ENCODE measurements around the gene FLYWCH2. TPM values are rescaled to one million over a fixed set of nuclear protein-coding genes. Genes with fewer than 3 reads are reported as not detected.

FLYWCH2 gene
- total and polyA plus RNA-seq, 2 of the 8 experiments (the other 6 are each of a cell fraction or from before 2014, with no cell fraction given) = 16.4 to 30.7 TPM

- TF ChIP-seq SRF (IDR thresholded peaks at IDR 0.05; ENCODE audit: low read depth, low read length) (no peak), GTF2F1 (IDR thresholded peaks at IDR 0.05; ENCODE audit: borderline replicate concordance, low read depth, low read length) (no peak), FOSL1 (IDR thresholded peaks at IDR 0.05; ENCODE audit: insufficient read depth, low read depth, low read length) (no peak), TEAD4 (IDR thresholded peaks at IDR 0.05; ENCODE audit: low read depth, low read length) (no peak), SIRT6 (IDR thresholded peaks at IDR 0.05; ENCODE audit: low read length) (no peak), YY1 (IDR thresholded peaks at IDR 0.05; ENCODE audit: low read depth, low read length) (no peak)
Measured at GRCh38 chr16:2946649-2947048, 63.6 kb downstream of the FLYWCH2 start (continued).

Other genes starting within 250 kb of the FLYWCH2 start
- 24.8 and 26.6 TPM in 2 replicates for gene KCTD5, start 200.7 kb upstream of the FLYWCH2 start, total RNA-seq (2021; fragmentation: NEBNext Ultra II Directional; extraction: Animal tissue kit (Norgen Biotek cat#: 25700))
- 31.8 and 46.8 TPM in 2 replicates for gene KCTD5, start 200.7 kb upstream of the FLYWCH2 start, polyA plus RNA-seq (2011; rRNA removed)
- 1.3 and 2.2 TPM in 2 replicates for gene PRSS27, start 163.0 kb upstream of the FLYWCH2 start, total RNA-seq (2021; fragmentation: NEBNext Ultra II Directional; extraction: Animal tissue kit (Norgen Biotek cat#: 25700))
- 7.5 and 10.5 TPM in 2 replicates for gene PRSS27, start 163.0 kb upstream of the FLYWCH2 start, polyA plus RNA-seq (2011; rRNA removed)
- 563 and 579 TPM in 2 replicates for gene SRRM2, start 130.6 kb upstream of the FLYWCH2 start, total RNA-seq (2021; fragmentation: NEBNext Ultra II Directional; extraction: Animal tissue kit (Norgen Biotek cat#: 25700))
- gene SRRM2, start 130.6 kb upstream of the FLYWCH2 start, polyA plus RNA-seq (2011; rRNA removed) = 300 and 654 TPM in 2 replicates
- gene ELOB, start 105.9 kb upstream of the FLYWCH2 start, total RNA-seq (2021; fragmentation: NEBNext Ultra II Directional; extraction: Animal tissue kit (Norgen Biotek cat#: 25700)) = 237 and 248 TPM in 2 replicates
- gene ELOB, start 105.9 kb upstream of the FLYWCH2 start, polyA plus RNA-seq (2011; rRNA removed) = 1,357 and 1,702 TPM in 2 replicates
- gene PRSS33, start 95.7 kb upstream of the FLYWCH2 start, total RNA-seq (2021; fragmentation: NEBNext Ultra II Directional; extraction: Animal tissue kit (Norgen Biotek cat#: 25700)) = not detected in 2 replicates
- 0.09 and 0.17 TPM in 2 replicates for gene PRSS33, start 95.7 kb upstream of the FLYWCH2 start, polyA plus RNA-seq (2011; rRNA removed)
- not detected in 2 replicates for gene PRSS41, start 84.7 kb upstream of the FLYWCH2 start, total RNA-seq (2021; fragmentation: NEBNext Ultra II Directional; extraction: Animal tissue kit (Norgen Biotek cat#: 25700))
- gene PRSS41, start 84.7 kb upstream of the FLYWCH2 start, polyA plus RNA-seq (2011; rRNA removed) = not detected in 2 replicates
- gene PRSS21, start 66.0 kb upstream of the FLYWCH2 start, total RNA-seq (2021; fragmentation: NEBNext Ultra II Directional; extraction: Animal tissue kit (Norgen Biotek cat#: 25700)) = 1.0 and 2.7 TPM in 2 replicates
- gene PRSS21, start 66.0 kb upstream of the FLYWCH2 start, polyA plus RNA-seq (2011; rRNA removed) = 0.76 and 1.4 TPM in 2 replicates
- not detected in 2 replicates for gene ZG16B, start 52.9 kb upstream of the FLYWCH2 start, total RNA-seq (2021; fragmentation: NEBNext Ultra II Directional; extraction: Animal tissue kit (Norgen Biotek cat#: 25700))
- 0.11 TPM in 1 of 2 replicates, not detected in the other for gene ZG16B, start 52.9 kb upstream of the FLYWCH2 start, polyA plus RNA-seq (2011; rRNA removed)
- 2.7 and 4.4 TPM in 2 replicates for gene PRSS22, start 25.0 kb upstream of the FLYWCH2 start, total RNA-seq (2021; fragmentation: NEBNext Ultra II Directional; extraction: Animal tissue kit (Norgen Biotek cat#: 25700))
- gene PRSS22, start 25.0 kb upstream of the FLYWCH2 start, polyA plus RNA-seq (2011; rRNA removed) = 4.0 and 5.8 TPM in 2 replicates
- gene FLYWCH1, start 28.7 kb downstream of the FLYWCH2 start, total RNA-seq (2021; fragmentation: NEBNext Ultra II Directional; extraction: Animal tissue kit (Norgen Biotek cat#: 25700)) = 23.1 and 23.5 TPM in 2 replicates
- 12.4 and 22.2 TPM in 2 replicates for gene FLYWCH1, start 28.7 kb downstream of the FLYWCH2 start, polyA plus RNA-seq (2011; rRNA removed)
- 6.6 and 7.8 TPM in 2 replicates for gene KREMEN2, start 81.1 kb downstream of the FLYWCH2 start, total RNA-seq (2021; fragmentation: NEBNext Ultra II Directional; extraction: Animal tissue kit (Norgen Biotek cat#: 25700))
- gene KREMEN2, start 81.1 kb downstream of the FLYWCH2 start, polyA plus RNA-seq (2011; rRNA removed) = 7.0 and 10.4 TPM in 2 replicates
- 28.2 and 28.8 TPM in 2 replicates for gene PAQR4, start 86.1 kb downstream of the FLYWCH2 start, total RNA-seq (2021; fragmentation: NEBNext Ultra II Directional; extraction: Animal tissue kit (Norgen Biotek cat#: 25700))
- gene PAQR4, start 86.1 kb downstream of the FLYWCH2 start, polyA plus RNA-seq (2011; rRNA removed) = 34.6 and 52.8 TPM in 2 replicates
- 74.7 and 83.6 TPM in 2 replicates for gene PKMYT1, start 97.2 kb downstream of the FLYWCH2 start, total RNA-seq (2021; fragmentation: NEBNext Ultra II Directional; extraction: Animal tissue kit (Norgen Biotek cat#: 25700))
- gene PKMYT1, start 97.2 kb downstream of the FLYWCH2 start, polyA plus RNA-seq (2011; rRNA removed) = 85.2 and 180 TPM in 2 replicates
- 0.60 and 0.77 TPM in 2 replicates for gene CLDN9, start 129.7 kb downstream of the FLYWCH2 start, total RNA-seq (2021; fragmentation: NEBNext Ultra II Directional; extraction: Animal tissue kit (Norgen Biotek cat#: 25700))
- gene CLDN9, start 129.7 kb downstream of the FLYWCH2 start, polyA plus RNA-seq (2011; rRNA removed) = 0.89 and 2.2 TPM in 2 replicates
- gene CLDN6, start 135.0 kb downstream of the FLYWCH2 start, total RNA-seq (2021; fragmentation: NEBNext Ultra II Directional; extraction: Animal tissue kit (Norgen Biotek cat#: 25700)) = 747 and 793 TPM in 2 replicates
- gene CLDN6, start 135.0 kb downstream of the FLYWCH2 start, polyA plus RNA-seq (2011; rRNA removed) = 1,115 and 1,541 TPM in 2 replicates
- 77.0 and 81.0 TPM in 2 replicates for gene TNFRSF12A, start 137.2 kb downstream of the FLYWCH2 start, total RNA-seq (2021; fragmentation: NEBNext Ultra II Directional; extraction: Animal tissue kit (Norgen Biotek cat#: 25700))
- gene TNFRSF12A, start 137.2 kb downstream of the FLYWCH2 start, polyA plus RNA-seq (2011; rRNA removed) = 82.5 and 121 TPM in 2 replicates
- gene HCFC1R1, start 140.7 kb downstream of the FLYWCH2 start, total RNA-seq (2021; fragmentation: NEBNext Ultra II Directional; extraction: Animal tissue kit (Norgen Biotek cat#: 25700)) = 66.2 and 72.7 TPM in 2 replicates
- 138 and 195 TPM in 2 replicates for gene HCFC1R1, start 140.7 kb downstream of the FLYWCH2 start, polyA plus RNA-seq (2011; rRNA removed)
- gene THOC6, start 140.8 kb downstream of the FLYWCH2 start, total RNA-seq (2021; fragmentation: NEBNext Ultra II Directional; extraction: Animal tissue kit (Norgen Biotek cat#: 25700)) = 78.5 and 82.9 TPM in 2 replicates
- gene THOC6, start 140.8 kb downstream of the FLYWCH2 start, polyA plus RNA-seq (2011; rRNA removed) = 111 and 137 TPM in 2 replicates
- 14.3 and 15.9 TPM in 2 replicates for gene BICDL2, start 153.7 kb downstream of the FLYWCH2 start, total RNA-seq (2021; fragmentation: NEBNext Ultra II Directional; extraction: Animal tissue kit (Norgen Biotek cat#: 25700))
- gene BICDL2, start 153.7 kb downstream of the FLYWCH2 start, polyA plus RNA-seq (2011; rRNA removed) = 7.3 and 14.2 TPM in 2 replicates
- 23.9 and 26.7 TPM in 2 replicates for gene MMP25, start 163.3 kb downstream of the FLYWCH2 start, total RNA-seq (2021; fragmentation: NEBNext Ultra II Directional; extraction: Animal tissue kit (Norgen Biotek cat#: 25700))
- 7.7 and 14.8 TPM in 2 replicates for gene MMP25, start 163.3 kb downstream of the FLYWCH2 start, polyA plus RNA-seq (2011; rRNA removed)
- 2.0 and 2.7 TPM in 2 replicates for gene IL32, start 182.4 kb downstream of the FLYWCH2 start, total RNA-seq (2021; fragmentation: NEBNext Ultra II Directional; extraction: Animal tissue kit (Norgen Biotek cat#: 25700))
- gene IL32, start 182.4 kb downstream of the FLYWCH2 start, polyA plus RNA-seq (2011; rRNA removed) = 4.3 and 5.0 TPM in 2 replicates
- 195 and 209 TPM in 2 replicates for gene ZSCAN10, start 216.1 kb downstream of the FLYWCH2 start, total RNA-seq (2021; fragmentation: NEBNext Ultra II Directional; extraction: Animal tissue kit (Norgen Biotek cat#: 25700))
- gene ZSCAN10, start 216.1 kb downstream of the FLYWCH2 start, polyA plus RNA-seq (2011; rRNA removed) = 314 and 488 TPM in 2 replicates
- gene ZNF205, start 229.4 kb downstream of the FLYWCH2 start, total RNA-seq (2021; fragmentation: NEBNext Ultra II Directional; extraction: Animal tissue kit (Norgen Biotek cat#: 25700)) = 17.0 and 19.1 TPM in 2 replicates
- 19.9 and 28.5 TPM in 2 replicates for gene ZNF205, start 229.4 kb downstream of the FLYWCH2 start, polyA plus RNA-seq (2011; rRNA removed)